GM06990 (cell line): ENCODE data around the gene RSPH3.

ENCODE experiments used
- DNase-seq: peaks from one replicate; pipeline ENCODE4 v3.0.0-alpha.2; 2011; ENCODE audit not compliant: insufficient read length; ENCODE audit errors: extremely low read depth
- H3K27me3 ChIP-seq: replicated peaks from 2 replicates; pipeline ENCODE4 v1.6.0; 2011; ENCODE audit warnings: low read length; ENCODE audit not compliant: control insufficient read depth, insufficient read depth
- H3K36me3 ChIP-seq: 2 replicates; pipeline ENCODE4 v1.5.1; 2011; ENCODE audit warnings: low read length; ENCODE audit not compliant: control insufficient read depth, insufficient read depth
- H3K4me3 ChIP-seq: replicated peaks from 2 replicates; pipeline ENCODE4 v1.5.1; 2011; ENCODE audit warnings: low read depth, mild to moderate bottlenecking, control low read depth, low read length
- TF ChIP-seq, protein P1 (sequence below): IDR thresholded peaks from 2 replicates; pipeline ENCODE4 v1.5.1; 2011; ENCODE audit warnings: low read length, control low read depth, mild to moderate bottlenecking, inconsistent platforms; ENCODE audit not compliant: insufficient read depth, poor library complexity, severe bottlenecking

The RSPH3 gene

DNA sequence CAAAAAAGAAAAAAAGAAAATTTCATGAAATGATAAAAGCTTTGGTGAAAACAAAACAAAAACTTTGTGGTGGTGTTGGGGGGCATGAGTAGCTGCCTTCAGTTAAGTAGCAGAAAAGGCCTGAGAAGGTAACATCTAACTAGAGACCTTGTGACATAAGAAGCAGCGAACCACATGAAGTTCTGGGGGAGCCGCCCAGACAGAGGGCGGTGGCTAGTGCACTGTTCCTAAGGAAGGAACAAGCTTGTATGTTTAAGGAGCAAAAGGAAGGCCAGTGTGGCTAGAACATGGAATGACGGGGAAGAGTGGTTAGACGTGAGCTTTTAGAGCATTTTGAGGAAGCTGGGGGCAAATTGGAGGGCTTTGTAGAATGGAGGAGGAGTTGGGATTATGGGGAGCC lies 7.5 kb upstream of the RSPH3 start:
- no peak for DNase-seq
- TF ChIP-seq, protein P1, sequence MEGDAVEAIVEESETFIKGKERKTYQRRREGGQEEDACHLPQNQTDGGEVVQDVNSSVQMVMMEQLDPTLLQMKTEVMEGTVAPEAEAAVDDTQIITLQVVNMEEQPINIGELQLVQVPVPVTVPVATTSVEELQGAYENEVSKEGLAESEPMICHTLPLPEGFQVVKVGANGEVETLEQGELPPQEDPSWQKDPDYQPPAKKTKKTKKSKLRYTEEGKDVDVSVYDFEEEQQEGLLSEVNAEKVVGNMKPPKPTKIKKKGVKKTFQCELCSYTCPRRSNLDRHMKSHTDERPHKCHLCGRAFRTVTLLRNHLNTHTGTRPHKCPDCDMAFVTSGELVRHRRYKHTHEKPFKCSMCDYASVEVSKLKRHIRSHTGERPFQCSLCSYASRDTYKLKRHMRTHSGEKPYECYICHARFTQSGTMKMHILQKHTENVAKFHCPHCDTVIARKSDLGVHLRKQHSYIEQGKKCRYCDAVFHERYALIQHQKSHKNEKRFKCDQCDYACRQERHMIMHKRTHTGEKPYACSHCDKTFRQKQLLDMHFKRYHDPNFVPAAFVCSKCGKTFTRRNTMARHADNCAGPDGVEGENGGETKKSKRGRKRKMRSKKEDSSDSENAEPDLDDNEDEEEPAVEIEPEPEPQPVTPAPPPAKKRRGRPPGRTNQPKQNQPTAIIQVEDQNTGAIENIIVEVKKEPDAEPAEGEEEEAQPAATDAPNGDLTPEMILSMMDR, result no peak
- no peak overlapping the region for H3K4me3 ChIP-seq
- no peaks in the 10 kb centered on the region for H3K36me3 ChIP-seq
- no peaks in the 10 kb centered on the region for H3K27me3 ChIP-seq

DNA sequence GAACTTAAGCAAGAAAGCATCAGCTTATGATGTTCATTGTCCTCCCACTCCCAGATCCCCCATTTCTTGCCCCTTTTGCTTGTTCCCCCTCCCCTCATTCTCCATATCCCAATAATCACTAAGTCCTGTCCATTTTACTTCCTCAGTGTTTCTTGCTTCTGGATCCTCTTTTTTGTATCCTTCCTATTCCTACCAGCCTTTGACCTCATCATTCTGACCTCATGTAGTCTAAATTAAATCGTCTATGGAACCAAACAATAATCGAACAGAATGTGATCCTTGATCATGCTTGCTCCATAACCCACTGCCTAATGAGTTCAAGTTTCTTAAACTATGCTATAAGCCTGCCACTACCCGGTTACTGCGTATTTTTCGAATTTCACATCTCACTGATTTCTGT lies 5.4 kb upstream of the RSPH3 start:
- H3K36me3 ChIP-seq, result no peaks in the 10 kb centered on the region
- no peak for DNase-seq
- TF ChIP-seq, protein P1, result no peak
- H3K27me3 ChIP-seq, result no peaks in the 10 kb centered on the region
- no peak overlapping the region for H3K4me3 ChIP-seq

DNA sequence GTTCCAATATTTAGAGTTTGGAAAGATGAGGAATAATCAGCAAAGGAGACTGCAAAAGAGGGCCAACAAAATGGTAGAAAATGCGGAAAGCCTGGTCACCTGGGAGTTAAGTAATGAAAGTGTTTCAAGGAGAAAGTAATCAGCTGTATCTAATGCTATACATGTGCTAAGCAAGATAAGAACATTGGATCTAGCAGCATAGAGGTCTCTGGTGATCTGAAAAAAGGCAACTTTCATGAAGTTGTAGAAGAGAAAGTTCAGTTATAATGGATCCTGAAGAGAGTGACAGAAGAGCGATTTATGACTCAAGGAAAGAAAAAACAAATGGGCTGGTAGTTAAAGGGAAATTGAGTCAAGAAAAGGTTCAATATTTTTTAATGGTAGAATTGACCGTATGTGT lies 4.6 kb upstream of the RSPH3 start:
- Histone ChIP-seq H3K36me3 (no peaks in the 10 kb centered on the region), H3K27me3 (no peaks in the 10 kb centered on the region), H3K4me3 (no peak overlapping the region)
- TF ChIP-seq, protein P1, result no peak
- no peak for DNase-seq

DNA sequence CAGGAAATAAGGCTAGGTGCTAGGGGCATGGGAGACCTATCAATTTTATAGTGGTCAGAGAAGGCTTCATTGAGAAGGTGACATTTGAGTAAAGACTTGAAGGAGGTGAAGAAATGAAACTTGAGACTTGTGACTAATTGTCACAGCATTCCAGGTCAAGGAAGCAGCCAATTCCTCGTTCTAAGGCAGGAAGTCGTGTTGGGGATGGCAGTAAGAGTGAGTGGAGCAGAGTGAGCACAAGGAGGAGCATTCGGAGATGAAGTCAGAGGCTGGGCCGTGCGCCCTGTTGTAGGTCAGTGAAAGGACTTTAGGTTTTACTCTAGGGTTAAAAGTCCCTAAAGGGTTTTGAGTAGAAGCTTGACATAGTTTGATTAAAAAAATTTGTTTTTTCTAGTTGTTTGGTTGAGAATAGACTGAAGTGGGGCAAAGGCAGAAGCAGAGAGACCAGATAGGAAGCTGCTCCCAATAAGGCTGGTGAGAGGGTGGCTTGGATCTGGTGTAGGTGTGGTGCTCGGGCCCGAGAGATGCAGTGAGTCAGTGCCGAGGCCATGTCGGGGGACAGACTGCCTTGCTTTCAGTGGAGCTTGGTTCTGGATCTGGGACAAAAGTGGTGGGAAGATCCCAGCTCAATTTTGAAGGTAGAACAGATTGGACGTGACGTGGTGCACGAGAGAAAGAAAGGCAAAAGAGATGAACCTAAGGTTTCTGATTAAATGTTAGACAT lies 2.6 kb upstream of the RSPH3 start:
- TF ChIP-seq, protein P1, result no peak

DNA sequence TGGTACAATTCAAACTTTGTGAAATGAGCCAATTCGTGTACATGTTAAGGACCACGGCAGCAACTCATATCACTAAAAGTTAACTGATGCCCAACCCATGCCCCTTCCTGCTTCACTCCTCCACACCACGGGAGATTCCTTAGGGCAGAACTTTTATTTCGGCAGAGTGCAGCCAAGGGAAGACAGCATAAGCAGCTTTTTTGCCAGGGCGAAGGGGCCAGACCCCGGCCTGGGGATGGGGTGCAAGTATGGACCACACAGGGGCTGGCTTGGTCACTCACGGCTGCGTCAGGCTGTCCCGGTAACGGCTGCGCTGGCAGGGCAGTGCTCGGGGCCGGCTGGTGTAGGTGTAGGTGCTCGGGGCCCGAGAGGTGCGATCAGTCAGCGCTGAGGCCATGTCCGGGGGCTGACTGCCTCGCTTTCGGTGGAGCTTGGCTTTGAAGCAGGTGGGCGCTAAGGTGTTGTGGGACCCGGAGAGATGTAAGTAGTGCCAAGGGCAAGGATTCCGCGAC lies 792 bp downstream of the RSPH3 start:
- no peak for DNase-seq
- Histone ChIP-seq H3K27me3 (no peaks in the 10 kb centered on the region), H3K36me3 (no peaks in the 10 kb centered on the region), H3K4me3 (peak overlapping the region; percentile 81)
- TF ChIP-seq, protein P1, result no peak

More for the DNA sequence above, 2.6 kb upstream of the RSPH3 start:
- Histone ChIP-seq H3K27me3 (no peaks in the 10 kb centered on the region), H3K4me3 (no peak overlapping the region), H3K36me3 (no peaks in the 10 kb centered on the region)
- DNase-seq, result no peak
